HCT116 (cell line): ENCODE data around the gene NAA15. TPM values are rescaled to one million over a fixed set of nuclear protein-coding genes. Genes with fewer than 3 reads are reported as not detected.
A peak's percentile ranks its signal among the peaks of the same experiment; 100 is the strongest.

Source experiments
- ATAC-seq: fragments of 200-7000 bp; cut with Tn5 transposase; 2 replicates; pipeline ENCODE4 v1.9.1; 2020; ENCODE audit warnings: mild to moderate bottlenecking, moderate library complexity
- BruUV-seq: library from RNA; stranded (reverse); fragments of 400-500 nt; replicated peaks from 2 replicates; lab custom pipeline; 2021; lab: Mats Ljungman, UMichigan
- CTCF ChIA-PET: fragments of 300-600 bp; sonication (Branson Sonifier 250); formaldehyde crosslinking; loops from one replicate; lab custom pipeline; 2021; ENCODE audit warnings: antibody characterized with exemption; lab: Charles Lee
- POLR2A ChIA-PET: fragments of 300-600, 350-600 bp; sonication (Branson Sonifier 250); formaldehyde crosslinking; loops from one replicate; lab custom pipeline; 2021; ENCODE audit warnings: antibody characterized with exemption; lab: Charles Lee
- RAD21 ChIA-PET, 2 experiments: fragments of 300-600 bp; sonication (Branson Sonifier 250); formaldehyde crosslinking; loops; one replicate each; lab custom pipeline; 2023; ENCODE audit warnings: low total read pairs in 2 of 2; ENCODE audit not compliant: uncharacterized antibody in 2 of 2, unreplicated experiment in 2 of 2, low non-redundant PET in 1 of 2; lab: Charles Lee
- DNase-seq: peaks from one replicate; pipeline ENCODE4 v3.0.0-alpha.2; 2010; ENCODE audit warnings: low read depth, low spot score
- H2AFZ ChIP-seq: fragments of 200-600 bp; shearing (Covaris generic), sonication (generic); 2 replicates; pipeline ENCODE4 v1.6.1; 2017; ENCODE audit warnings: low read depth, mixed run types, mixed read lengths, antibody characterized with exemption, low read length; ENCODE audit not compliant: poor library complexity, severe bottlenecking
- H3K27ac ChIP-seq: 2 replicates; pipeline ENCODE4 v1.5.1; 2012; ENCODE audit warnings: low read depth, low read length
- H3K27me3 ChIP-seq: fragments of 200-600 bp; sonication (generic); 2 replicates; pipeline ENCODE4 v1.6.1; 2016; ENCODE audit warnings: mixed run types, low read length, mixed read lengths; ENCODE audit not compliant: insufficient read depth
- H3K36me3 ChIP-seq, 2 experiments: fragments of 200-500 bp in 1 of 2; fragments of 200-600 bp in 1 of 2; sonication (Bioruptor generic) in 1 of 2; sonication (generic) in 1 of 2; 2 replicates each; pipeline versions ENCODE4 v1.5.1 to v1.6.1; 2014 to 2016; ENCODE audit warnings: low read length in 2 of 2, inconsistent platforms in 1 of 2, mixed read lengths in 1 of 2, mixed run types in 1 of 2; ENCODE audit not compliant: insufficient read depth in 2 of 2, control insufficient read depth in 1 of 2
- H3K4me1 ChIP-seq, 2 experiments: fragments of 200-600 bp in 1 of 2; sonication (generic) in 1 of 2; 2 replicates each; pipeline versions ENCODE4 v1.5.1 to v1.6.1; 2012 to 2017; ENCODE audit warnings: low read length in 2 of 2, inconsistent platforms in 1 of 2, mild to moderate bottlenecking in 1 of 2, mixed read lengths in 1 of 2, mixed run types in 1 of 2, moderate library complexity in 1 of 2; ENCODE audit not compliant: insufficient read depth in 2 of 2, control insufficient read depth in 1 of 2
- H3K4me2 ChIP-seq: fragments of 200-600 bp; sonication (generic); 2 replicates; pipeline ENCODE4 v1.6.1; 2017; ENCODE audit warnings: mixed run types, low read length, mixed read lengths
- H3K4me3 ChIP-seq, 2 experiments: fragments of 200-600 bp in 1 of 2; sonication (generic) in 1 of 2; replicated peaks in 1 of 2; 2 replicates each; pipeline ENCODE4 v1.5.1; 2011 to 2016; ENCODE audit warnings: low read length in 2 of 2, control low read depth in 1 of 2, low read depth in 1 of 2, mild to moderate bottlenecking in 1 of 2, mixed read lengths in 1 of 2, mixed run types in 1 of 2
- H3K79me2 ChIP-seq: fragments of 200-600 bp; sonication (generic); 2 replicates; pipeline ENCODE4 v1.6.1; 2017; ENCODE audit warnings: mild to moderate bottlenecking, mixed run types, low read length, moderate library complexity, mixed read lengths; ENCODE audit not compliant: insufficient read depth
- H3K9ac ChIP-seq: fragments of 200-600 bp; sonication (generic); 2 replicates; pipeline ENCODE4 v1.6.1; 2016; ENCODE audit warnings: low read length, mixed read lengths
- H3K9me2 ChIP-seq: fragments of 200-600 bp; sonication (generic), shearing (Covaris generic); 2 replicates; pipeline ENCODE4 v1.6.1; 2017; ENCODE audit warnings: mixed run types, mild to moderate bottlenecking, moderate library complexity; ENCODE audit not compliant: insufficient read depth
- H3K9me3 ChIP-seq, 2 experiments: fragments of 200-500 bp in 1 of 2; fragments of 200-600 bp in 1 of 2; sonication (Bioruptor generic) in 1 of 2; sonication (generic) in 1 of 2; 2 replicates each; pipeline ENCODE4 v1.6.1; 2014 to 2017; ENCODE audit warnings: low read length in 2 of 2, mixed read lengths in 2 of 2, inconsistent platforms in 1 of 2, low read depth in 1 of 2, mild to moderate bottlenecking in 1 of 2, mixed run types in 1 of 2, moderate library complexity in 1 of 2; ENCODE audit not compliant: control insufficient read depth in 1 of 2, insufficient read depth in 1 of 2
- H4K20me1 ChIP-seq: fragments of 200-600 bp; sonication (generic), shearing (Covaris generic); 2 replicates; pipeline ENCODE4 v1.6.1; 2017; ENCODE audit warnings: mixed run types, mild to moderate bottlenecking, moderate library complexity; ENCODE audit not compliant: insufficient read depth
- CBX3 ChIP-seq: IDR thresholded peaks from 2 replicates; pipeline ENCODE4 v1.6.1; 2012; ENCODE audit warnings: low read depth
- EGR1 ChIP-seq: IDR thresholded peaks from 2 replicates; pipeline ENCODE4 v1.6.1; 2012; ENCODE audit warnings: low read depth
- ELF1 ChIP-seq: IDR thresholded peaks from 2 replicates; pipeline ENCODE4 v1.6.1; 2012; ENCODE audit warnings: low read depth, borderline replicate concordance
- EZH2 ChIP-seq: fragments of 200-600 bp; sonication (generic); IDR thresholded peaks from 2 replicates; pipeline ENCODE4 v1.6.1; 2017; ENCODE audit warnings: antibody characterized with exemption, mixed run types
- EZH2phosphoT487 ChIP-seq: fragments of 200-600 bp; IDR thresholded peaks from 2 replicates; pipeline ENCODE4 v1.6.1; 2018; ENCODE audit warnings: antibody characterized with exemption, borderline replicate concordance
- FOSL1 ChIP-seq: IDR thresholded peaks from 2 replicates; pipeline ENCODE4 v1.6.1; 2012; ENCODE audit warnings: low read depth
- JUND ChIP-seq: IDR thresholded peaks from 2 replicates; pipeline ENCODE4 v1.6.1; 2012
- POLR2A ChIP-seq: IDR thresholded peaks from 2 replicates; pipeline ENCODE4 v1.7.0; 2011; ENCODE audit warnings: borderline replicate concordance; ENCODE audit not compliant: insufficient read depth, insufficient read length; ENCODE audit errors: extremely low read depth
- RAD21 ChIP-seq: IDR thresholded peaks from 2 replicates; pipeline ENCODE4 v1.6.1; 2012; ENCODE audit warnings: low read depth, mild to moderate bottlenecking
- SRF ChIP-seq: IDR thresholded peaks from 2 replicates; pipeline ENCODE4 v1.6.1; 2012; ENCODE audit warnings: low read depth
- YY1 ChIP-seq: IDR thresholded peaks from 2 replicates; pipeline ENCODE4 v1.6.1; 2011; ENCODE audit warnings: low read length, low read depth, moderate library complexity, mild to moderate bottlenecking; ENCODE audit not compliant: insufficient replicate concordance; ENCODE audit errors: extremely low read depth
- ZFX ChIP-seq: fragments of 450-650 bp; IDR thresholded peaks from 2 replicates; pipeline ENCODE4 v1.6.1; 2017
- intact Hi-C: fragments of 100-400 bp; cut with micrococcal nuclease; formaldehyde crosslinking; loops from 2 replicates; pipeline ENCODE4 v1.10.0; 2022
- total RNA-seq: library from RNA; stranded (reverse); gene quantifications from one replicate; pipeline ENCODE4 v1.2.1, GENCODE V29; 2021; ENCODE audit not compliant: unreplicated experiment
- TF ChIP-seq, protein P1 (sequence below): IDR thresholded peaks from 2 replicates; pipeline ENCODE4 v1.6.1; 2012
- TF ChIP-seq, protein P2 (sequence below): IDR thresholded peaks from 2 replicates; pipeline ENCODE4 v1.6.1; 2011; ENCODE audit warnings: mild to moderate bottlenecking, low read length, moderate library complexity; ENCODE audit not compliant: insufficient replicate concordance; ENCODE audit errors: extremely low read depth

The NAA15 gene
- total RNA-seq, 1 experiment from 2014 or later: 79.7 TPM

DNA sequence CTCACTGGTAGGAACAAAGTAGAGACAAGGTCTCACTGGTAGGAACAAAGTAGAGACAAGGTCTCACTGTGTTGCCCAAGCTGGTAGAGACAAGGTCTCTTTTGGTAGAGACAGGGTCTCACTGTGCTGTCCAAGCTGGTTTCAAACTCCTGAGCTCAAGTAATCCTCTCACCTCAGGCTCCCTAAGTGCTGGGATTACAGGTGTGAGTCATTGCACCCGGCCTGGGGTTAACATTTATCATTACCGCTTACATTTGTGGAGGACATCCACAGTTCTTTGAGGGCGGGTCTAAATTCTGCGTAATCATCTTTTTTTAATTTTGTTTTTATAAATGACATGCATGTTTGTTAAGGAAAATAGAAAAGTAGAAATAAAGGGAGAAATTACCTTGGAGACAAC is 164.6 kb downstream of the NAA15 start:
- TF ChIP-seq JUND (no peak), FOSL1 (no peak), ELF1 (no peak), POLR2A (no peak), CBX3 (no peak), EZH2 (no peak), EZH2phosphoT487 (no peak), RAD21 (no peak), SRF (no peak), ZFX (no peak), EGR1 (no peak), YY1 (no peak)
- TF ChIP-seq, protein P1, sequence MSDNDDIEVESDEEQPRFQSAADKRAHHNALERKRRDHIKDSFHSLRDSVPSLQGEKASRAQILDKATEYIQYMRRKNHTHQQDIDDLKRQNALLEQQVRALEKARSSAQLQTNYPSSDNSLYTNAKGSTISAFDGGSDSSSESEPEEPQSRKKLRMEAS: no peak
- TF ChIP-seq, protein P2, sequence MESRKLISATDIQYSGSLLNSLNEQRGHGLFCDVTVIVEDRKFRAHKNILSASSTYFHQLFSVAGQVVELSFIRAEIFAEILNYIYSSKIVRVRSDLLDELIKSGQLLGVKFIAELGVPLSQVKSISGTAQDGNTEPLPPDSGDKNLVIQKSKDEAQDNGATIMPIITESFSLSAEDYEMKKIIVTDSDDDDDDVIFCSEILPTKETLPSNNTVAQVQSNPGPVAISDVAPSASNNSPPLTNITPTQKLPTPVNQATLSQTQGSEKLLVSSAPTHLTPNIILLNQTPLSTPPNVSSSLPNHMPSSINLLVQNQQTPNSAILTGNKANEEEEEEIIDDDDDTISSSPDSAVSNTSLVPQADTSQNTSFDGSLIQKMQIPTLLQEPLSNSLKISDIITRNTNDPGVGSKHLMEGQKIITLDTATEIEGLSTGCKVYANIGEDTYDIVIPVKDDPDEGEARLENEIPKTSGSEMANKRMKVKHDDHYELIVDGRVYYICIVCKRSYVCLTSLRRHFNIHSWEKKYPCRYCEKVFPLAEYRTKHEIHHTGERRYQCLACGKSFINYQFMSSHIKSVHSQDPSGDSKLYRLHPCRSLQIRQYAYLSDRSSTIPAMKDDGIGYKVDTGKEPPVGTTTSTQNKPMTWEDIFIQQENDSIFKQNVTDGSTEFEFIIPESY: no peak
- no peaks in the 10 kb centered on the region for H3K9me3 ChIP-seq
- no peaks in the 10 kb centered on the region for H4K20me1 ChIP-seq
- peaks cover 0 to 5% of the 10 kb centered on the region in 2 experiments; a peak in 1 of 4 replicates for H3K4me1 ChIP-seq
- DNase-seq (no peak), ATAC-seq (no peak)
- no peak overlapping the region for H2AFZ ChIP-seq
- H3K27me3 ChIP-seq: no peaks in the 10 kb centered on the region
- no peak overlapping the region for H3K27ac ChIP-seq
- H3K9ac ChIP-seq: no peak overlapping the region
- no TSS peak for BruUV-seq
- ChIA-PET POLR2A (no interaction called here), CTCF (no interaction called here), RAD21 (no interaction called here)
- no peak overlapping the region for H3K4me3 ChIP-seq
- H3K4me2 ChIP-seq: peak overlapping the region; percentile 14
- intact Hi-C loops: no loop called here
- H3K9me2 ChIP-seq: no peaks in the 10 kb centered on the region
- H3K79me2 ChIP-seq: peaks cover 51% of the 10 kb centered on the region
- no peaks in the 10 kb centered on the region for H3K36me3 ChIP-seq
